RPMI7951 (cell line): ENCODE data around the gene UNC79. TPM values are rescaled to one million over a fixed set of nuclear protein-coding genes. Genes with fewer than 3 reads are reported as not detected.

ENCODE experiments used
- DNase-seq: peaks from one replicate; pipeline ENCODE4 v3.0.0-alpha.2; 2012; ENCODE audit warnings: low read depth
- total RNA-seq: library from RNA; depleted of rRNA; stranded (reverse); fragments of >200 nt; shearing (Covaris generic); gene quantifications from 2 replicates; pipeline ENCODE4 v1.2.3, GENCODE V29; 2014

UNC79 gene
- total RNA-seq, 1 experiment from 2014 or later = not detected

DNA sequence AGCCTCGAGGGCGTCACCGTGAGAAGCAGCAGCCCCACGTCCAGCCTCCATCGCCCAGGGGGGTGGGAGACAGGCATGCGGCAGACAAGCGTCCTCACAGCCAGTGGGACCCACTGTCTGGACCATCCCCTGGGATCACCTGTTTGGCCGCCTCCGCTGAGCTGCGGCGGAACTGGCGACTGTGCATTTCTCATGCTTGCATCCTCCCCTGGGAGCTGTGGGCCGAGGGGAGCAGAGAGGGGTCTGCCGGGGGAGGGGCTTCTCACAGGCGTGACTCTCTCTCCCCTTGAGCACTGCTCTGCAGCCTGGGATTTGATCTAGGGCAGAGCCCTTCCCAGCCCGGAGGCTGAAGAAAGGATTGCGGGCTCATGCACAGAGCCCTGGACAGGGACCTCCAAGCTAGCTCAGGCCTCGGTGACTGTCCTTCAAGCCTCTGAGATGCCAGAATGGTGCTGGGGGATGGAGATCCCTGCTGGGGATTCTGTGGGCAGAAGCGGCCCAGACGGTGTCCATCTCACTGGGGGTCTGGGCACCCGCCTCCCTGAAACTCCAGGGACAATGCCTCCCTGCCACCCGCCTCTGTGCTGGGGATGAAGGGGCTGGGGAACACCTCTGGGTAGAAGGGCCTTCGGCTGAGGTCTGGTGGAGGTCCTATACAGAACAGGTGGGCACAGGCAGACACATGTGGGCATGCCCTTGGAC is 296.5 kb downstream of the UNC79 start:
- DNase-seq = no peak

DNA sequence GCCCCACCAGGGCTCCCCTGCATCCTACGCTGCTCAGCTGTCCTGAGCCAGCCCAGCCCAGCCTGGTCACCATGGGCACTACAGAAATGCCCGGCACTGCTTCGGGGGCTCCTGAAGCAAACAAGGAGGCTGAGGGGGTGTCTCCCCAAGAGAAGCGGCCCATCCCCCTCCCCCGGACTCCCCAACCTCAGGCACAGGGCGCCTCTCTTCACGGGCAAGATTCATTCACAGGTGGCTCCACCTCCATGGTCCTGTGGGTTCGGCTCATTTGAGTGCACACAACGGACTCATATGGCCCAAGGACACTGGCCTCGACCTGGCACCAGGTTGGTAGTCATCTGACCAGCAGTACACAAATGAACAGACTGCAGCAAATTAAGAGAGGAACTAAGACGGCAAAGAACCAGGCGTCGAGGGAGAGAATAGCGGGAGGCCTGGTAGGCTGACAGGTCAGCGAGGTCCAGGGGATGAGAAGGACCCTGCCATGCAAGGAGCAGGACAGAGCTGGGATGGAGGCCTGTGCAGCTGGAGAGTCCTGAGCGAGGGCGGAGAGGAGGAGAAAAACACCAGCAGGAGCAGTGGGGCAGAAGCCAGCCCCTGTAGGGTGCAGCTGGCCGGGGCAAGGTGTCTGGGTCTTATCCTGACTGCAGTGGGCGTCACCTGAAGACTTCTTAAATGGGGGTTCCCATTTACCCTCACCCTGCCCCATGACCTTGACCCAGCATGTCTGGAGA is 297.3 kb downstream of the UNC79 start:
- no peak for DNase-seq

DNA sequence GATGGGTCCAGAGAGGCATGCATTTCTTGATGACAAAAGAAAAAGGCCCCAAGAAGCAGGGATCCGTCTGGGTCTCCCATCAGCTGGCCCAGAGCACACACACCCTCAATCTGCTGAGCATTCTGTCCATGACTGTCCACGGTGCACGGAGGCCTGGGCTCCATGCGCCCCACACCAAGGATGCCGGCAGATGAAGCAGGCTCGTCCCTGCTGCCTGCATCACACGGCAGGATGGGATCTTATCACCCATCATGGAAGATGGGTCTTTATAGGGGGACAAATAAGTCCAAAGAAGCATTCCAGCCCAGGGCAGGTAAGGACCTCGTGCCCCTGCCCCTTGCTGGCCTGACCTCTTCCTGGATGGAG is 297.9 kb downstream of the UNC79 start:
- no peak for DNase-seq

DNA sequence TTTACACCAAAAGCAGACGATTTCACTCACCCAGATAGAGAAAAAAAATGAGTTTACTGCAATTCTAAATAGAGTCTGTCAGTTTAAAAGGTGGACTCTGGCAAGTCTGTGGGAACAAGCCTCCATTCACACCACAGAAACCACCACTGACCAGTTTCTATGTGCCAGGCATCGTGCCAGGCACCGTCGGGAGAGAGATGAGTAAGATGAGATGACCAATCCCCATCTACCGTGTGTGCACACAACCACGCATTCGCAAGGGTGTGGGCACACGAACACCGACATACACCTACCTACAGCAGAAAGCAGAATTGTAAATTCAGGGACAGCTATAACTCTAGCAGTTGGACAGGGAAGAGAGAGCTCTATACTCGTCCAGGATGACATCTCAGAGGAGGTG is 299.3 kb downstream of the UNC79 start:
- peak; percentile 9 for DNase-seq

DNA sequence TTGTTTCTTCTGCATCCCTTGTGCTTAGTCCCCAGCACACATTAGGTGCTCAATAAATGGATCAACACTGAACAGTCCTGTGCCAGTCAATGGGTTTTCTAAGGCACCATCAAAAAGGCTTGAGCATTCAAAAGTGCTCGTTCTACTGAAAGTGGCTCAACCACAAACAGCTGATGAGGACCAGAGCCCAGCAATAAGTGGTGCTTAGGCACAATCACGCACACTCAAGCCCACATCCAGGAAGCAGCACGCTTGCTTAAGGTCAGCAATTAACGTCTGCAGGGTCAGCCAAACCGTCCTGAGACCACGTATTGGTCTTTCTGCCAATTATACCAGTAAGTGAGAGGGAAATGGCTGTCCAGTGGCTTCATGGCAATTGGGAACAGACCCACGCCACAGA is 301.0 kb downstream of the UNC79 start:
- no peak for DNase-seq

DNA sequence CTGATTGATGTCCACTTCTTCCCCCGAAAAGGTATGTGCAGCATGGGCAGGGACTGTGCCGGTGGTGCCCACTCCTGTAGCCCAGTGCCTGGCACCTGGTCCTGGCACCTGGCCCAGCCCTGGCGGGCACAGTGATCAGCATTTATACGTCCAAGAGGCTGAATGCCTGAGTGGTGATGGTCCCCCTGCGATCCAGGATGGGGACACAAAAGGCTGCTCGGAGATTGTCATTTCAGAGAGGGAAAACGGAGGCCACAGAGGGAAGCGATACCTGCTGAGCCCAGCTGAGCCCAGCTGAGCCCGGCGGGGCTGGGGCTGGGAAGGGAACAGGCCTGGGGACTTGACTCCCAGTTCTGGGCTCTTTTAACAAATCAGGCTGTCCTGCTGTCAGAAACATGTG is 301.8 kb downstream of the UNC79 start:
- DNase-seq = no peak

DNA sequence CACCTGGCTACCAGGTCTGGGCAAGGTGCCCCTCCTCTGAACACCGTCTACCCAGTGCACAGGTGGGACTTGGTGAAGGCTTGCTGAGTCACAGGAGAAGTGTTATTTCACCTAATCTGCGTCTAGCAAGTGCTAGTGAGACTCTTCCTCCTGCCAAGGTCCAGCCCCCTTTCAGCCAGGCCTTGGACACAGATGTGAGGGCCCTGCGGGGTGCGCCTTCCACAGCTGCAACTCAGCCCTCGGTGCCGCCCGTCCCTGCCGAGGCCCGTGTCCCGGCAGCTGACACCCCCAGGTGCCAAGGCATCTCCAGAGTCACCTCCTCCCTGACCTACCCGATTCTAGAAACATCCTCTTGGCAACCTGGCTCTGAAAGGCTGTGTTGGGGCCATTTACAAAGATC is 302.5 kb downstream of the UNC79 start:
- DNase-seq = no peak

DNA sequence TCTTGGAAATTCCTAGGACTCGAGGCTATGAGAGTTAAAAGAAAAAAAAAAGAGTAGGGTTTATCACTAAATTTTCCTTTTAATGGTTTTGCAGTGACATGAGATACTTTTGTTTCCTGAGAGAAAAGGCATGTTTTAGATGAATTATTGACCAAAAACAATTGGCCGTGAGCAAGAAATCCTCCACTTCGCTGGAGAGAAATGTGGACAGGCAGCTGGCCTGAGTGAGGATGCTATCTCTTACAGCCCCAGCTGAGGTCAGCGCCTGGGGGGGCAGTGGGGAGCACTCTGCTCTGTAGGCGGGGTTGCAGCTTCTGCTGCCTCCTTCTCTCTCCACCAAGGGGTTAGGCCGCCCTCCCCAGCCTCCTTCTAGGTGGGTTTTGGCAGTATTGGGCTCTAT is 302.9 kb downstream of the UNC79 start:
- DNase-seq = no peak

DNA sequence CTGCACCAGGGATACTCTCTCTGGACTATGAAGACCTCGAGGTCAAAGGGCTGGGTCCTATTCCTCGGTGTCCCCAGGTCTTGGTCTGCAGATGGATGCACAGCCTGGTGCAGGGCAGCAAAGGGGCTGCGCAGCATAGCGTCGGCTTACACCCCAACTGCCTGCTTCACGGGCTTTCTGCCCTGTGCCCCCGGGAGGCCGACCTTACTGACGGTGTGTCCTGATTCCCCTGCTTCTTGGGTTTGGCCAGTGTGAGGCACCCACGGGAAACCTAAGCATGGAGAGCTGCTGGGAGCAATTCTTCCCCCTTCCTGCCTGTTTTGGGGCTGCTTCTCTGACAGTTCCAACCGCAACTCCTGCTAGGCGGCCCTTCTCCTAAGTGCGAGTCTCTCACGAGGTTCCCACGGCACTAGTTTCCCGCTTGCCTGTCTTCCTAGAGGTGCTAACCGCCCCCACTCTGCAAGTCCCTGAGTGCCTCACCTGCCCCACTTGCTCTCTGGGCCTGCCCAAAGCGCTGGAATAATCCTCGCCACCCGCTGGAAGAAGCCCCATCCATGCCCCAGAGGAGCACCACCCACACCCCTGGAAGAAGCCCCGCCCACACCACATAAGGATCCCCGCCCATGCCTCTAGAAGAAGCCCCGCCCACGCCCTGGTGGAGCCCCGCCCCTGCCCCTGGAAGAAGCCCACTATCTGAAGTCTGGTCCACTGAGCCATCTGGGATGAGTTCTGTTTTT is 303.5 kb downstream of the UNC79 start:
- no peak for DNase-seq

DNA sequence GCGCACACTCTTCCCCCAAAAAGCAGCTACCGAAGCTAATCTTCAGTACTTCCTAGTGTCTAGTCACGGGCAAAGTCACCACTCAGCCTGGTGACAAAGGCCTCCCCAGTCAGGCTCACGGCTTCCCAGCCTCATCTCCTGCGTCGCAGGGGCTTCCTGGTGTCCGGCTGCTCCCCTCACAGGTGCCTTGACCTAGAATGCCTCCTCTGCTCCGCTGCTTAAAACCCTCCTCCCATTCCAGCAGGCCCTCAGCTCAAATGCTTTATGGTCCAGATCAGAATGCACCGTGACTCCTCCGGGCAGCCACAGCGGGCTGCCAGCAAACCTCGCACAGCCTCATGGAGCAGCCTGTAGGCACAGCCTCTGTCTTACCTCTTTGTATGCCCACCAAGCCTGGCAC is 304.5 kb downstream of the UNC79 start:
- no peak for DNase-seq

DNA sequence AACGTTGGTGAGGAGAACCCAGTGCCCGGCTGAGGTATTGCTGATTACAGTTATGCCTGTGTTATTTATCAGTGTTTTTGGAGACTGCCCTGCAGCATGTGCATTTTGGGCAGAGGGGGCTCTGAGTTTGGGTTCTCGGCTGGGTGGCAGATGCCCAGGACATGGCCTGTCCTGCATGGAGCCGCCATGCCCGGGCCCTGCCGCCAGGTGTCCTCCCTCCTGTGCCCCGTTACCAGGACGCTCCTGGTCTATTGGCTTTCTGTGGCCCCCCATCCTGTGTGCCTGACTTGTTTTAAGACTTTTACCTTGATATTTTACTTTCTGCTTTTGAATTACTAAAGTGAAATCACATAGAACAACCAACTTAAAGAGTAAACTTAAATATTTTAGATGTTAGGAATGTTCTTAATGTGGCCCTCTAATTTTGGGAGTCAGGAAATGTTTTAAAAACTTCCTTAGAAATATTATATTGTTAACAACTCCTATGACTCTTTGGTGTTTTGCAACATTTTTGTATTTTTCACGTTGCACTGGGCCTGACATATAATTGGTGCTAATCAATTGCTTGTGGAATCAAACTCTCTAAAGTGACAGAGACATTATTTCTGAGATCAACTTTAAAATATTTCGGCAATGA is 305.8 kb downstream of the UNC79 start:
- no peak for DNase-seq

DNA sequence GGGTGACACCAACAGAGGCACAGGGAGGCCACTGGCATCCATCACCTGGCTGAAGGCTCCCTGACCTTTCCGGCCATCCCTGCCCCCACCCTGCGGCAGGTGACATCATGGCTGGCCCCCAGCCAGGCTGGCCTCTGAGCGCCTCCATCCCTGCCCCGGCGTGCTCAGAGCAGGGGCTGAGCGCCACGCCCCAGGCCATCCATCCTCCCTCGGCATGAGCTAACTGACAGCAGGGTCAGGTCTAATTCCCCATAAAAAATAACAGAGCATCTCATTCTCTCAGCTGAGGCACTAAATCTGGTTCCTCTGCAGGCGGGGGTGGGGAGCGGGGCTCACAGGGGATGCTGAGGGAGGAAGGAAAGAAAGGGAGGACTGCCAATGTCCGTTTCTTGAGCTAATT is 306.9 kb downstream of the UNC79 start:
- no peak for DNase-seq

DNA sequence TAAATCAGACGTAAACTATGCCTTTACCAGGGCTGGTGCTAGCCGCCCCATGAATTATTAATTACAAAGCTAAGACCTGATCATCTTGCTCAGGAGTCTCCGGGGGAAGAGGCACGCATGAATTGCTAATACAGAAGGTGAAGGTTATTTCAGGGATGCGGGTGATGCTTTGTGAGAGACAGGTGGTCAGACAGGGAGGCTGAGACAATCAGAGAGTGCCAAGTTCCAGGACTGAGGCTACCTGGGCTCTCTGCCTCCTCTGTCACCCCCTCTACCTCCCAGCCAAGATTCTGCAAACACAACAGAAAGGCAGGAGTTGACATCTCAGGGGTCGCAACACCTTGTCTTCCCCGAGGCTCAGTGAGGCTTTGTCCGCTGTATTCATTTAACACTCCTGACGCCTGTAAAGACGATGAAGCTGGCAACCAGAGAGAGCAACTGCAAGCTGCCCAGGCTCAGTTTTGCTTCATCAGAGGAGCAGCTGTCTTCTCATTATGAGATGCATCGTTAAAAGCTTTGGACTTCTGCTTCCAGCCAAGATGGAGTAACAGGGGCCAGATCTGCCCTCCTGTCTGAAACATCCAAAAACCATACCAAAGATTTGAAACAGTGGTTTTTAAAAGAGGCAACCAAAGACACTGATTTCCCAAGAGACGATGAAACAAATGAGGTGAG is 311.0 kb downstream of the UNC79 start:
- no peak for DNase-seq

DNA sequence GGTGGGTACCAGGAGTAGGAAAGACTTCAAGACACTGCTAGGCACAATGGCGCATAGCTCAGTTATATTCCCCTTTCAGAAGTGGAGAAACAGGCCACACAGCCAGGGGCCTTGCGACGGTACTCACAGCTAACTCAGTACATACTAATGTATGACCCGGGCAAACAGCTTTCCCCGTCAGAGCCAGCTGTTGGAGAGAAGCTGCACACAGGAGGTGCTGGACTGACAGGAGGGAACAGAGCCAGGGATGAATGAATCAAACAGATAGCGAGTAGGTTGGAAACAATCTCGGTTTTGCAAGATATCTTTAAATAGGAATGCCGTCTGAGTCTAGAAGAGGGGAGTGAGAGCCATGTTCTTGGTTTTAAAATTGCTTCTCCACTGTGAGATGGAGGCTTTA is 312.0 kb downstream of the UNC79 start:
- no peak for DNase-seq

DNA sequence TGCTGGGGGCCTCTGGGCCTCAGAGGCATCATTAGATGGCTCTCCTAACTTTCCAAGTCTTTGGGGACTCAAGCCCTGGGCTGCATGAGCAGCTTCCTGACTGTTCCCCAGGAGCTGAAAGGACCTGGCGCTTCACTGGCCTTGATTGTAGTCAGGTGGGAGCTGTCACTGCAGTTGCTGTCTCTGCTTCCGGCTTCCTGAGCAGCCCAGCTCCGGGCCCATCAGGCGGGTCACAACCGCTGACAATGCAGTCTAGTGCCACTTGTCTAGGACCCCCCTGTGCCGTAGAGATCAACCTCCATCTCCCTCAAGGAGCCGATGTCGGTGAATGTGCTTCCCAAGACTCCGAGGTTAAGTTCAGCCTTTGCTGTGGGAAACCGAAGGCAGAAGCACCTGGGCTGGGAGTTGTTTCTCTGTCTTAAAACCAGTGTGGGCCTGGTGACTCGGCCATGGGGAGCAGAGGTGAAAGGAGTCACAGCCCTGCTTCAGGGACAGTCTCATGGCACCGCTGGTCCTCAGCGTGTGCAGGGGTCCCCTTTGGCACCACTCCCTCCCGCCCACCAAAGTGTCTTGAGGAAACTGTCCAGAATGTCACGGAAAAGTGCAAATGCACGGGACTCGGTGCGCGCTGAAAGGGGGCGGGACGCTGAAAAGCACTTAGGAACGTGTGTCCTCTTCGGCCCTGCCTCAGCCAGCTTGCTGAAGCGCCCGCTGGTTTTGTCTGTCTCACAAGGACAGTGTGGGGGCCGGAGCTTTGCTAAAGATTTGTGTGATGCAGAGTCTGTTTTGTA is 312.7 kb downstream of the UNC79 start:
- no peak for DNase-seq

DNA sequence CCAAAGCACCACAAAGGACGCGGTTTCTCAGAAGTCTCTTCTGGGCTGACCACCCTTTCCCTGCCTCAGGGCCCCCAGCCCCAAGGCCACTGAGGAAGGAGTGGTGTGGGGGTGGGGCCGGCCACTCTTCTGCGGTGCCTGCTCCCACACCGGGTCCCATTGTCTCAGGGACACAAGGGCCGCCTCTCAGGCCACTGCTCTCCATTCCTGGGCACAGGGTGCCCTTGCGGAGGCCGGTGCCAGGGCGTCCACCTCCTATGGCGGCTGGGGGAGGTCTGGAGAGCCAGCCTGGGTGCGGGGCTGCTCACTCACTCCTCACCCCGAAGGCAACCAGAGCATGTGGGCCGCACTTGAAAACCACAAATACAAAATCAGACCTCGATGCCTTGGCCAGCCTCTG is 313.4 kb downstream of the UNC79 start:
- DNase-seq = no peak

DNA sequence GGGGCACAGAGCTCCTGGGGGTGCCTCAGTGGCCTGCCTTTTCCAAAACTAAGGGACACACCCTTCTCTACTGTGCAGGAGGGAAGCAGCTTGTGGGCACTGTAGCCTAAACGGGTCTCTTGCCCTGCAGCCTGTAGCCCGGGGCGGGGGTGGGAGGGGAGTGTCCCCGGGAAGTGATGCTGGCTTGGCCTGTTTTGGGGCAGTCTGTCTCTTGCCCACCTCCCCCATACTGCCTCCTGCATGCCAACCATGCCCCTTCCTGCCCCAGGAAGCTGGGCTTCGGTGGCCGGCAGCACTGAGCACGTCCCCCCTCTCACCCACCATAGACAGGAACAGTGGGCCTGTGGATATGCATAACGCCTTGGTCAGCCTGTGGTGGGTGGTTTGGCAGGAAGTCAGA is 314.1 kb downstream of the UNC79 start:
- no peak for DNase-seq

DNA sequence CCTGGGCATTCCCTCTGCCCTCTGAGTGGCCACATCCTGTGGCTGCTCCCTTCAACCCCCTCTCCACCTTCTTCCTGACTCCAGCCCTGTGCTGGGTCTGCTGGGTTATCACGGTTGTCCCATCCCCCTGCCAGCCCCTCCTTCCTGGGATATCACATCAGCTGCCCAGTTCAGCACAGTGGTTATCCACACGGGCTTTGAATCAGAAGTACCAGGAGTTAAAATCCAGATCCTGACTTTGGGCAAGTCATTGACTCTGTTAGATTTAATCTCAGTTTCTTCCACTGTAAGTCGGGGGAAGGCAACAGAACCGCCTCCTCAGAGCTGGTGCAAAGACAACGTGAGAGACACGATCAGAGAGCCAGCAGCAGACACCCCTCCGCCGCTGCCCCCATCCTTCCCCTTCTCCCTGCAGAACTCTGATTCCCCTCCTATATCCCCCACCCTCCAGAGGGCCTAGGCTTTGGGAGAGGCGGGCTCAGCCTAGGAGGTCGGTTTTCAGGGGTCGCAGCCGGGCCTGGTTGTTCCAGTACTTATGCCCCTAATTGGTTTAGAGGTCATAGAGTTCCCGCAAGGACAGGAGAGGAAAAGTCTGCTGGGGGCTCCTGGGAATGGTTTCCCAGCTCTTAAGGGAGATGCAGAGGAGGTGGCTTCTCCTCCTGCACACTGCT is 315.0 kb downstream of the UNC79 start:
- DNase-seq = no peak

DNA sequence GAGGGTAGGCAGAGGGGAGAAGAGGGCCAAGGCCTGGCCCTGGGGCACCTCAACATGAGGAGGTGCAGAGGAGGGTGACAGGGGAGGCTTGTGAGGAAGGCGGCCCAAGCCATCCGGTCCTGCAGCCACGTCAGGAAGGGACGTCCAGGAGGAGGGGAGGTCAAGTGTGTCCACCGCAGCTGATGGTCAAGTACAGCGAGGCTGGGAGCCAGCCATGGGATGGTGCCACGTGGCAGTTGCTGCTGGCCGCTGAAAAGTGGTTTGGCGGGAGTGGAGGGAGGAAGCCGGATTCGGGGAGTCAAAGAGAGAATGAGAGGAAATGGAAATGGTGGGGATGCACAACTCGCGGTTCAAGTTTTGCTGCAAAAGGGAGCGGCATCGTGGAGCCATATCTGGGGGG is 316.4 kb downstream of the UNC79 start:
- no peak for DNase-seq

DNA sequence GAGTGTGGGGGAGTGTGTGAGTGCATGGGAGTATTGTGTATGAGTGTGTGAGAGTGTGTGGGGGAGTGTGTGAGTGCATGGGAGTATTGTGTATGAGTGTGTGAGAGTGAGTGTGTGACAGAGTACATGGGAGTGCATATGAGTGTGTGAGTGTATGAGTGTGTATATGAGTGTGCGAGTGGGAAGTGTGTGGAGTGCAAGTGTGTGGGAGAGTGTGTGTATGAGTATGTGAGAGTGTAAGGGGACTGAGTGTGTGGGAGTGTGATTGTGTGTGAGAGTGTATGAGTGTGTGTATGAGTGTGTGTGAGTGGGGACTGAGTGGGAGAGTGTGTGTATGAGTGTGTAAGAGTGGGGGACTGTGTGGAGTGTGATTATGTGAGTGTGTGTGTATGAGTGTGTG is 316.8 kb downstream of the UNC79 start:
- no peak for DNase-seq
